PC-9 (cell line): Measurements from ENCODE around the gene CCDC192.

Source experiments
- EZH2 ChIP-seq: fragments of 200-600 bp; sonication (generic); IDR thresholded peaks from 2 replicates; pipeline ENCODE4 v1.8.0; 2017; ENCODE audit warnings: antibody characterized with exemption, low read depth
- TF ChIP-seq, protein P1 (sequence below): fragments of 200-600 bp; sonication (generic); conservative IDR thresholded peaks from 2 replicates; pipeline ENCODE4 v1.6.1; 2017; ENCODE audit warnings: mixed run types, antibody characterized with exemption, mild to moderate bottlenecking, moderate library complexity

DNA sequence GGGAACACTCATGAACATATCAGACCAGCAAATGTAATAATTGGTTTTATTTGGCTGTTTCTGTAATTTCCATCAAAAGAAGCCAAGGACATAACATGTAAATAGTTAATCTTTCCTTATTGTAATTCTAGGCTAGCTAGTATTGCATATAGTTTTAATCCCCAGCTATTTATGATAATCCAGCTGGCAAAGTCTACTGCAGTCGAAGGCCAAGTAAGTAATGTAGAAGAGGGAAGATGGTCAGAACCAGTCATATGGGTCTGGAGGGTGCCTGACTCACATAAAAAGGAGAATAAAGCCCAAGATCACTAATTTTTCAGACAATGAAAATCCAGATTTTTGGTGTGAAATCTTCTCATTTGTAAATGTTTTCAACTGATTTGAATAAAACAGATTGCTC lies 106.3 kb downstream of the CCDC192 start:
- TF ChIP-seq, protein P1, sequence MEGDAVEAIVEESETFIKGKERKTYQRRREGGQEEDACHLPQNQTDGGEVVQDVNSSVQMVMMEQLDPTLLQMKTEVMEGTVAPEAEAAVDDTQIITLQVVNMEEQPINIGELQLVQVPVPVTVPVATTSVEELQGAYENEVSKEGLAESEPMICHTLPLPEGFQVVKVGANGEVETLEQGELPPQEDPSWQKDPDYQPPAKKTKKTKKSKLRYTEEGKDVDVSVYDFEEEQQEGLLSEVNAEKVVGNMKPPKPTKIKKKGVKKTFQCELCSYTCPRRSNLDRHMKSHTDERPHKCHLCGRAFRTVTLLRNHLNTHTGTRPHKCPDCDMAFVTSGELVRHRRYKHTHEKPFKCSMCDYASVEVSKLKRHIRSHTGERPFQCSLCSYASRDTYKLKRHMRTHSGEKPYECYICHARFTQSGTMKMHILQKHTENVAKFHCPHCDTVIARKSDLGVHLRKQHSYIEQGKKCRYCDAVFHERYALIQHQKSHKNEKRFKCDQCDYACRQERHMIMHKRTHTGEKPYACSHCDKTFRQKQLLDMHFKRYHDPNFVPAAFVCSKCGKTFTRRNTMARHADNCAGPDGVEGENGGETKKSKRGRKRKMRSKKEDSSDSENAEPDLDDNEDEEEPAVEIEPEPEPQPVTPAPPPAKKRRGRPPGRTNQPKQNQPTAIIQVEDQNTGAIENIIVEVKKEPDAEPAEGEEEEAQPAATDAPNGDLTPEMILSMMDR: no peak
- no peak for TF ChIP-seq EZH2
